ENCODE data around the gene TRIM58. TPM values are rescaled to one million over a fixed set of nuclear protein-coding genes. Genes with fewer than 3 reads are reported as not detected.

The TRIM58 gene
- total RNA-seq, 1 donor from 2014 or later = 2.1 TPM

DNA sequence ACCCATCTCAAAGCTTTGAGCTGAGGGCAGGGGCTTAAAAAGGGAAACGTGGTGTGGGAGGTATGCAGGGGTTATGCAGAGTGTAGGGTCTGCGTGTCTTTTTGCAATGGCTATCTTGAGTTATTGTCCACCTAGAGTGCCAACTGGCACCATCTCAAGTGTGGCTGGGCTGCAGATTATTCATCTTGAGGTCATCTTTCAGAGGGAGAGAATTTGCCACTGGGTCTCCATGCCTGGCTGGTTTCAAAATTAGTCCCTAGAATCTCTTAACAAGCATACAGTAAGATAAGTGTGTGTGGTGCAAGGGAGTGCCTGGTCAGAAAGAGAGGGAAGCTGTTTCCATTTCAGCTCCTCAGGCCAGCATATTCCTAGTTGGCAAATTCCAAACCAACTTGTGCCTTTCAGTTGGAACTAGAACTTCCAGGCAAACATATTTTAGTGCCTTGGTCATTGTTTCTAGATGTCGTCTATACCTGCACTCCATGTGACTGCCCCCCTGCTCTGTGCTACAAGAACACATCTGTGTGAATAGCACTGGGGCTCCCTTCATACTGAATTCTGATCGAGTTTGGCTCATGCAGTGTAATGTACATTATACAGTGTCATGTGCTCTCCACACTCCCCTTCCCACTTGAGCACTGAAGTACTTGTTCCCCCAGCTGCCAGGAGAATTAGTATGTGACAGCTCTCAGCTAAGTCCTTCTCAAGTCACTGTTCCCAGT lies 58.1 kb downstream of the TRIM58 start:
- TF ChIP-seq, protein P1, sequence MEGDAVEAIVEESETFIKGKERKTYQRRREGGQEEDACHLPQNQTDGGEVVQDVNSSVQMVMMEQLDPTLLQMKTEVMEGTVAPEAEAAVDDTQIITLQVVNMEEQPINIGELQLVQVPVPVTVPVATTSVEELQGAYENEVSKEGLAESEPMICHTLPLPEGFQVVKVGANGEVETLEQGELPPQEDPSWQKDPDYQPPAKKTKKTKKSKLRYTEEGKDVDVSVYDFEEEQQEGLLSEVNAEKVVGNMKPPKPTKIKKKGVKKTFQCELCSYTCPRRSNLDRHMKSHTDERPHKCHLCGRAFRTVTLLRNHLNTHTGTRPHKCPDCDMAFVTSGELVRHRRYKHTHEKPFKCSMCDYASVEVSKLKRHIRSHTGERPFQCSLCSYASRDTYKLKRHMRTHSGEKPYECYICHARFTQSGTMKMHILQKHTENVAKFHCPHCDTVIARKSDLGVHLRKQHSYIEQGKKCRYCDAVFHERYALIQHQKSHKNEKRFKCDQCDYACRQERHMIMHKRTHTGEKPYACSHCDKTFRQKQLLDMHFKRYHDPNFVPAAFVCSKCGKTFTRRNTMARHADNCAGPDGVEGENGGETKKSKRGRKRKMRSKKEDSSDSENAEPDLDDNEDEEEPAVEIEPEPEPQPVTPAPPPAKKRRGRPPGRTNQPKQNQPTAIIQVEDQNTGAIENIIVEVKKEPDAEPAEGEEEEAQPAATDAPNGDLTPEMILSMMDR (conservative IDR thresholded peaks at IDR 0.05) = no peak
- no peak overlapping the region for H3K27ac Mint-ChIP-seq (ENCODE audit: unreplicated experiment)
- peaks cover 4% of the 10 kb centered on the region for H3K27me3 Mint-ChIP-seq (ENCODE audit: low read depth)
- H3K36me3 Mint-ChIP-seq (ENCODE audit: low read depth) = no peaks in the 10 kb centered on the region
- H3K4me3 Mint-ChIP-seq = no peak overlapping the region
- DNase-seq (ENCODE audit: low read depth, low spot score) = no peak
- peaks cover 8% of the 10 kb centered on the region for H3K9me3 Mint-ChIP-seq
- no peaks in the 10 kb centered on the region for H3K4me1 Mint-ChIP-seq

DNA sequence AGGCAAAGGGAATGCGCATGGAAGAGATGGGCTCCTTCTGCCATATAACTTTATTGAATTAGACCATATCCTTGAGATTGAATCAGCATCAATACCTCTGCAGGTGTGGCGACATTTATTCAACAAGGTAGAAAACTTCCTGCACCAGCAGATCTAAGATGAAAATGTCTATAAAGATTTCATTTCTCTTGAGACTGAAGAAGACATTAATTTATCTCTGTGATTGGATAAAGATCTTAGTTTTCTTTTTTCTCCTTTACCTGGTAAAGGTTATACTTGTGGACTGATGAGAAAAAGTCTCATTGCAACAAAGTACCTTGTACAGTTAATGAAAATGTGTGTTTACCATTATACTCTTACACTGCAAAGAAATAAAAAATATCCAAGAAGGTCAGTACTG lies 63.0 kb downstream of the TRIM58 start, which contains the start of gene OR2T8:
Gene OR2T8, plus strand, starts transcription at position 301 of the 400 bp plus-strand sequence. CDS start 766 bp downstream, outside the sequence.
- no peak for DNase-seq (ENCODE audit: low read depth, low spot score)
- H3K36me3 Mint-ChIP-seq (ENCODE audit: low read depth) = no peaks in the 10 kb centered on the region
- H3K9me3 Mint-ChIP-seq = no peaks in the 10 kb centered on the region
- no peak within 1 kb of the TSS for H3K27ac Mint-ChIP-seq (ENCODE audit: unreplicated experiment)
- no peaks in the 10 kb centered on the region for H3K4me1 Mint-ChIP-seq
- TF ChIP-seq, protein P1 (conservative IDR thresholded peaks at IDR 0.05) = no peak
- H3K27me3 Mint-ChIP-seq (ENCODE audit: low read depth) = peaks cover 4% of the 10 kb centered on the region
- no peak within 1 kb of the TSS for H3K4me3 Mint-ChIP-seq

DNA sequence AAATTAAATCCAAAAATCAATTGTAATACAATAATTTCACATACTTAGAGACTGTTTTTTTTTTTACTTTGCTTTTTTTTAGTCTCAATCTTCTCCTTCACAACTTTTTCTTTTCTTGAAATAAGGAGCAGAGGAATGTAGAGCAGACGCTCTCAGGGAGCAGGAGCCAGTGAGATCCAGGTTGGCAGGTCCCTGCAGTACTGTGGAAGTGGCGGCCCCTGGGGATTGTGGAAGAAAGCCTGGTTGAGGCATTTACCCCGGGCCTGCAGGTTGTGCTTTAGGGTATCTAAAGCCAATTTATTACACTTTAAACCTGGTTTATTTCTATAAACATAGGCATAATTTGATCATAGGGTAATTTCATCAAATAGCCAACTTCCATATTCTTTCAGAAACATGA lies 67.0 kb downstream of the TRIM58 start:
- TF ChIP-seq, protein P1 (conservative IDR thresholded peaks at IDR 0.05) = no peak
- Mint-ChIP-seq H3K9me3 (no peaks in the 10 kb centered on the region), H3K4me3 (no peak overlapping the region), H3K36me3 (ENCODE audit: low read depth) (no peaks in the 10 kb centered on the region), H3K27ac (ENCODE audit: unreplicated experiment) (no peak overlapping the region), H3K4me1 (no peaks in the 10 kb centered on the region), H3K27me3 (ENCODE audit: low read depth) (no peaks in the 10 kb centered on the region)
- no peak for DNase-seq (ENCODE audit: low read depth, low spot score)

DNA sequence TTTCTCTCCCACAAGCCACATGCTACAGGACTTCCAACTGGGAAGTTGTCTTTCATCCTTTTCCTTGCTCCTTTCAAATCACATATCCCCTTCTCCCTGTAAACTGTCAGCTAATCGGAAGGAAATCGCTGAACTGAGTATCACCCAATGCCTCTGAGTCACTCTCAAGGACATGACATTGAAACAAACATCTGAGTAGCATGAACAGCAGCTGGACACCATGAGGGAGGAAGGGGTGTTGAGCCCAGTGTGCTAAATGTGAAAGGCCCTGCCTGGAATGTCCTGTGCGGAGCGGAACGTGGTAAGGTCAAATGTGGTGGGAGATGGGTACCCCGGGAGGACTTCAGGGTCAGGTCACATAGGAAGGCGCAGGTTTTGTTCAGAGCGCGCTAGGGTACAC lies 67.9 kb downstream of the TRIM58 start, which contains the start of gene OR2AJ1:
Gene OR2AJ1, plus strand, starts transcription at position 22 of the 400 bp plus-strand sequence. CDS start 8,880 bp downstream, outside the sequence.
- Mint-ChIP-seq H3K27me3 (ENCODE audit: low read depth) (no peaks in the 10 kb centered on the region), H3K4me1 (no peaks in the 10 kb centered on the region), H3K9me3 (no peaks in the 10 kb centered on the region), H3K27ac (ENCODE audit: unreplicated experiment) (no peak within 1 kb of the TSS), H3K4me3 (no peak within 1 kb of the TSS), H3K36me3 (ENCODE audit: low read depth) (no peaks in the 10 kb centered on the region)
- no peak for DNase-seq (ENCODE audit: low read depth, low spot score)
- TF ChIP-seq, protein P1 (conservative IDR thresholded peaks at IDR 0.05) = no peak

Other genes with a start within 250 kb of the TRIM58 start
- not detected in 2 replicates for gene OR13G1, start 177.4 kb upstream of the TRIM58 start, total RNA-seq
- not detected in 2 replicates for gene OR6F1, start 140.5 kb upstream of the TRIM58 start, total RNA-seq
- gene OR14K1, start 118.6 kb upstream of the TRIM58 start, total RNA-seq = not detected in 2 replicates
- not detected in 2 replicates for gene OR14A2, start 109.0 kb upstream of the TRIM58 start, total RNA-seq
- gene OR1C1, start 96.6 kb upstream of the TRIM58 start, total RNA-seq = not detected in 2 replicates
- gene OR14A16, start 33.1 kb upstream of the TRIM58 start, total RNA-seq = not detected in 2 replicates
- gene OR11L1, start 15.3 kb upstream of the TRIM58 start, total RNA-seq = not detected in 2 replicates
- gene OR2W3, start 38.4 kb downstream of the TRIM58 start, total RNA-seq = 0.75 and 0.96 TPM in 2 replicates
- not detected in 2 replicates for gene OR2T8, start 63.1 kb downstream of the TRIM58 start, total RNA-seq
- gene OR2AJ1, start 67.7 kb downstream of the TRIM58 start, total RNA-seq = not detected in 2 replicates
- gene OR2L8, start 91.7 kb downstream of the TRIM58 start, total RNA-seq = not detected in 2 replicates
- not detected in 2 replicates for gene OR2AK2, start 108.0 kb downstream of the TRIM58 start, total RNA-seq
- gene OR2L5, start 156.5 kb downstream of the TRIM58 start, total RNA-seq = not detected in 2 replicates
- gene OR2L2, start 172.9 kb downstream of the TRIM58 start, total RNA-seq = 0.09 TPM in 2 replicates
- not detected in 2 replicates for gene OR2L3, start 189.6 kb downstream of the TRIM58 start, total RNA-seq
- not detected in 2 replicates for gene OR2L13, start 238.0 kb downstream of the TRIM58 start, total RNA-seq